Measurements from ENCODE around the gene LASP1. TPM values are rescaled to one million over a fixed set of nuclear protein-coding genes. Genes with fewer than 3 reads are reported as not detected.

Gene LASP1, protein sequence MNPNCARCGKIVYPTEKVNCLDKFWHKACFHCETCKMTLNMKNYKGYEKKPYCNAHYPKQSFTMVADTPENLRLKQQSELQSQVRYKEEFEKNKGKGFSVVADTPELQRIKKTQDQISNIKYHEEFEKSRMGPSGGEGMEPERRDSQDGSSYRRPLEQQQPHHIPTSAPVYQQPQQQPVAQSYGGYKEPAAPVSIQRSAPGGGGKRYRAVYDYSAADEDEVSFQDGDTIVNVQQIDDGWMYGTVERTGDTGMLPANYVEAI
- total RNA-seq = 10 to 100 TPM; 44.3 to 66.0 (median 51.9) TPM

DNA sequence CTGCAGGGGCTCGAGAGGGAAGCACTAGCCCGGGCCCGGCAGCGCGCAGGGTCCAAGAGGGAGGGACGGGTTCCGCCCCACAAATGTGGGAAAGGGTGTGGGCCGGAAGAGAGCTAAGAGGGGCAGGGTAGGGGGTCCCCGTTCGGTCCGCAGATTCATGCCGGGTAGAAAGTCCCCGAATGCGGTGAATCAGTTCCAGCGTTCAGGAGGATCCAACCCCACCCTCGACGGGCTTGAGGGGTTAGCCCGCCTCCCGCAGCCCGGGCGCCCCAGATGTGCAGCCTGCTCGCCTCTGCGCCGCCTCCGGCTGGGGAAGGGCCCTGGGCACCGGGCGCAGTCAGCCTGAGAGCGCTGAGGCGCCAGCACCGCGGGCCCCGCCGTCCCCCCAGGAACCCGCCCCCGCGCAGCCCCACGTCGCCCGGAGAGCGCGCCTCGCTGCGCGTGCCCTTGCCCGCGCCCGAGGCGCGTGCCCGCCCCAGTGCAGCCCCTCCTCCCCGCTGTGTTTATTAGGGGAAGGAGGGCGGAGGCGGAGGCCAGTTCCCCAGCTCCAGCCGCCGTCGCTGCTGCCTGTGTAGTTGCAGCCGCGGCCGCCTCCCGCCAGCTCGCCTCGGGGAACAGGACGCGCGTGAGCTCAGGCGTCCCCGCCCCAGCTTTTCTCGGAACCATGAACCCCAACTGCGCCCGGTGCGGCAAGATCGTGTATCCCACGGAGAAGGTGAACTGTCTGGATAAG lies at the start of gene LASP1:
TSS of gene LASP1 (plus strand) at position 533 of the 733 bp plus-strand sequence. CDS start at position 665, 132 bp downstream.
- Histone ChIP-seq H3K4me3 (peak within 1 kb of the TSS; percentile 79 to 98 (median 87)), H3K27me3 (no peaks in the 10 kb centered on the region), H3K4me1 (peaks cover 48 to 60% (median 50%) of the 10 kb centered on the region in 3 donors), H3K36me3 (no peaks in the 10 kb centered on the region), H3K27ac (peak within 1 kb of the TSS; percentile 97 to 99 (median 98)), H3K9me3 (no peaks in the 10 kb centered on the region)
- DNase-seq = peak; percentile 69
- TF ChIP-seq POLR2A (IDR thresholded peaks at IDR 0.05) (peak in 2 of 4 donors; percentile 97 to 98), CTCF (IDR thresholded peaks at IDR 0.05) (no peak)
- intact Hi-C loops (cut with DNase I) = no loop called here
- 0% methylated on average over 7 to 11 of the region's 73 CpGs for WGBS, 2 donors

GRCh38 chr17:38824899-38825761 lies 44.7 kb upstream of the LASP1 start, which contains the start of gene CWC25:
Gene CWC25, minus strand, starts transcription at chr17:38825321. Its CDS starts 138 bp downstream, at chr17:38825183.
- H3K9me3 ChIP-seq = no peaks in the 10 kb centered on the region
- 0 to 2% methylated on average over 21 to 32 of the region's 55 CpGs for WGBS, 2 donors
- peak in 2 of 6 experiments; percentile 25 to 33 for TF ChIP-seq CTCF (IDR thresholded peaks at IDR 0.05)
- peak in 3 of 4 donors; percentile 79 to 92 (median 91) for TF ChIP-seq POLR2A (IDR thresholded peaks at IDR 0.05)
- DNase-seq = peak; percentile 61
- H3K36me3 ChIP-seq = peaks cover 4 to 21% (median 7%) of the 10 kb centered on the region in 3 donors
- intact Hi-C loops (cut with DNase I) = no loop called here
- no peaks in the 10 kb centered on the region for H3K27me3 ChIP-seq
- peaks cover 15 to 38% (median 15%) of the 10 kb centered on the region in 3 donors for H3K4me1 ChIP-seq
- H3K27ac ChIP-seq = peak within 1 kb of the TSS; percentile 96 to 100 (median 98)
- peak within 1 kb of the TSS; percentile 82 to 98 (median 88) for H3K4me3 ChIP-seq

DNA sequence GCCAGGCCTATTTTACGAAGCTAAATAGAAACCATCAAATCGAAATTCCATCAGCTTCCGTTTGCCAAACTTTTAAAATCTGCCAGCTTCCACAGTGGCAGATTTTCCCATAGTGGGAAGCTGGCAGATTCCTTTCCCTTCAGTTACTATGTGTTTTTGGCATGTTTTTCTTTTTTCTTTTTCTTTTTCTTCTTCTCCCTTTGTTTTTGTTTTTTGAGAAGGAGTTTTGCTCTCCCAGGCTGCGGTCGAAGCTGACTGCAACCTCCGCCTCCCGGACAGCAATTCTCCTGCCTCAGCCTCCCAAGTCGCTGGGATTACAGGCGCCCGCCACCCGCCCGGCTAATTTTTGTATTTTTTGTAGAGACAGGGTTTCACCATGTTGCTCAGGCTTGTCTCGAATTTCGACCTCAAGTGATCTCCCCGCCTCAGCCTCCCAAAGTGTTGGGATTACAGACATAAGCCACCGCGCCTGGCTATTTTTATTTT lies 44.1 kb upstream of the LASP1 start:
- intact Hi-C loops (cut with DNase I) = no loop called here
- no peak for DNase-seq
- 88 to 91% methylated on average over 17 of the region's 17 CpGs for WGBS, 2 donors
- Histone ChIP-seq H3K36me3 (peaks cover 0 to 14% (median under 1%) of the 10 kb centered on the region in 3 donors), H3K27me3 (no peaks in the 10 kb centered on the region), H3K4me1 (peaks cover 15 to 38% (median 15%) of the 10 kb centered on the region in 3 donors), H3K9me3 (no peaks in the 10 kb centered on the region), H3K27ac (peak overlapping the region; percentile 96 to 100 (median 98)), H3K4me3 (peak overlapping the region; percentile 82 to 98 (median 88))
- TF ChIP-seq POLR2A (IDR thresholded peaks at IDR 0.05) (no peak), CTCF (IDR thresholded peaks at IDR 0.05) (no peak)

GRCh38 chr17:38844261-38844757 lies 25.5 kb upstream of the LASP1 start:
- Histone ChIP-seq H3K4me1 (peaks cover 0 to 8% (median 0%) of the 10 kb centered on the region in 3 donors), H3K27ac (peak overlapping the region in 3 of 4 donors; percentile 6 to 33 (median 27)), H3K4me3 (no peak overlapping the region)

More at GRCh38 chr17:38844261-38844757, 25.5 kb upstream of the LASP1 start:
- Histone ChIP-seq H3K36me3 (peaks cover 16 to 31% (median 19%) of the 10 kb centered on the region in 3 donors), H3K27me3 (no peaks in the 10 kb centered on the region), H3K9me3 (no peaks in the 10 kb centered on the region)
- no peak for DNase-seq
- intact Hi-C loops (cut with DNase I) = no loop called here
- WGBS, 2 donors = 9 to 45% methylated on average over 12 to 13 of the region's 13 CpGs
- TF ChIP-seq CTCF (IDR thresholded peaks at IDR 0.05) (no peak), POLR2A (IDR thresholded peaks at IDR 0.05) (no peak)

Data from esophagus squamous epithelium (tissue), 5 donors.